ENCODE measurements around the gene OSBPL10.
A peak's percentile ranks its signal among the peaks of the same experiment; 100 is the strongest.

Gene OSBPL10

DNA sequence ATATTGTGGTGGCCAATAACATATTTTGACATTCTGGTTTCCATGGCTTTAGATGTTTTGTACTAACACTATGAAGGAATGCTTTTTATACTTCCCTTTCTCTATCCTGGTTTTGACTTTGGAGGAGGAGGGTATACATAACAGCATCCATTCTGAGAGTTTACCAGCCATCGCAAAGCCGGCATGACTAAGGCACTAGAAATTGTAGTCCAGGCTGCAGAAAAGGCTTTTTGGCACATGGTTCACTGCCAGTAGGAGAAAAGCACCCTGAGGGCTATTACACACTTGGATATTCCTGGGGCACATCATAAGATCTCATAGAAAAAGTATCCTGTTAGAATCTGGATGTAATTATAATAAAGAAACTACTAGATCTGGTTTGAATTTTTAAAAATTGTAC, 346.6 kb downstream of the OSBPL10 start:
- TF ChIP-seq, protein P1, sequence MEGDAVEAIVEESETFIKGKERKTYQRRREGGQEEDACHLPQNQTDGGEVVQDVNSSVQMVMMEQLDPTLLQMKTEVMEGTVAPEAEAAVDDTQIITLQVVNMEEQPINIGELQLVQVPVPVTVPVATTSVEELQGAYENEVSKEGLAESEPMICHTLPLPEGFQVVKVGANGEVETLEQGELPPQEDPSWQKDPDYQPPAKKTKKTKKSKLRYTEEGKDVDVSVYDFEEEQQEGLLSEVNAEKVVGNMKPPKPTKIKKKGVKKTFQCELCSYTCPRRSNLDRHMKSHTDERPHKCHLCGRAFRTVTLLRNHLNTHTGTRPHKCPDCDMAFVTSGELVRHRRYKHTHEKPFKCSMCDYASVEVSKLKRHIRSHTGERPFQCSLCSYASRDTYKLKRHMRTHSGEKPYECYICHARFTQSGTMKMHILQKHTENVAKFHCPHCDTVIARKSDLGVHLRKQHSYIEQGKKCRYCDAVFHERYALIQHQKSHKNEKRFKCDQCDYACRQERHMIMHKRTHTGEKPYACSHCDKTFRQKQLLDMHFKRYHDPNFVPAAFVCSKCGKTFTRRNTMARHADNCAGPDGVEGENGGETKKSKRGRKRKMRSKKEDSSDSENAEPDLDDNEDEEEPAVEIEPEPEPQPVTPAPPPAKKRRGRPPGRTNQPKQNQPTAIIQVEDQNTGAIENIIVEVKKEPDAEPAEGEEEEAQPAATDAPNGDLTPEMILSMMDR (IDR thresholded peaks at IDR 0.05; ENCODE audit: low read depth, low read length), result no peak
- DNase-seq (ENCODE audit: extremely low read depth, low read depth), result peak; percentile 75

DNA sequence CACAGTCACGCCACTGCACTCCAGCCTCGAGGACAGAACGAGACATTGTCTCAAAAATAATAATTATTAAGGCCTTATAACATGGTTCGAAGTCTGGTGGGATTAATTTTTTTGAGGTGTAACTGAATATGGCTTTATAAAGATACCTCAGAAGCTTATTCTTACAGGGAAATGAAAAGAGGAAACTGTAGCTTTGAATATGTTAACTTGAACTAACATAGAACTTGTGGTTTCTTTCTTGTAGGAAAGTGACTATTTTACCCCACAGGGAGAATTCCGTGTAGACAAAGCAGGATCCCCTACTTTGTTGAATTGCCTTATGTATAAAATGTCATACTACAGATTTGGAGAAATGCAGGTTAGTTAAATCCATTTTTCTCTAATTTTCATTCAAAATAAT, 352.0 kb downstream of the OSBPL10 start:
- TF ChIP-seq, protein P1 (IDR thresholded peaks at IDR 0.05; ENCODE audit: low read depth, low read length), result no peak
- DNase-seq (ENCODE audit: extremely low read depth, low read depth), result no peak

DNA sequence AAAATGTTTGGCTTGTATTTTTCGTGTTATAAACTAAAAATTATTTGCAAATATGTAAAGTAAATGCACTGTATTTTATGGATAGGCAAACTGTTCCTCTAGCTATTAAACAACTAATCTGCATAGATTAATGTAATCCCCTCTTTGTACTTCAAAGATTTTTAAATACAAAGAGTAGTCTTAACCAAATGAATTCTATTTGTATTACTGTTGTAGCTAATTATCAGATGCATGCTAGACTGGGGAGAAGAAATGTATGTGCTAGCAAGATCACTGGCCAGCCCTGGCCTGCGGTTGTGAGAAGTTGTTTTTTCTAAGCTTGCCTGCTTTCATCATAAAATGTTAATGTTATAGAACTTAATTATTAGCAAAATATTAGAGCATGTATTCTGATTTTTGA, 355.7 kb downstream of the OSBPL10 start:
- TF ChIP-seq, protein P1 (IDR thresholded peaks at IDR 0.05; ENCODE audit: low read depth, low read length), result no peak
- DNase-seq (ENCODE audit: extremely low read depth, low read depth), result no peak

GRCh38 chr3:31624083-31624709, 356.9 kb downstream of the OSBPL10 start:
- no peak for DNase-seq (ENCODE audit: extremely low read depth, low read depth)
- TF ChIP-seq, protein P1 (IDR thresholded peaks at IDR 0.05; ENCODE audit: low read depth, low read length), result no peak

DNA sequence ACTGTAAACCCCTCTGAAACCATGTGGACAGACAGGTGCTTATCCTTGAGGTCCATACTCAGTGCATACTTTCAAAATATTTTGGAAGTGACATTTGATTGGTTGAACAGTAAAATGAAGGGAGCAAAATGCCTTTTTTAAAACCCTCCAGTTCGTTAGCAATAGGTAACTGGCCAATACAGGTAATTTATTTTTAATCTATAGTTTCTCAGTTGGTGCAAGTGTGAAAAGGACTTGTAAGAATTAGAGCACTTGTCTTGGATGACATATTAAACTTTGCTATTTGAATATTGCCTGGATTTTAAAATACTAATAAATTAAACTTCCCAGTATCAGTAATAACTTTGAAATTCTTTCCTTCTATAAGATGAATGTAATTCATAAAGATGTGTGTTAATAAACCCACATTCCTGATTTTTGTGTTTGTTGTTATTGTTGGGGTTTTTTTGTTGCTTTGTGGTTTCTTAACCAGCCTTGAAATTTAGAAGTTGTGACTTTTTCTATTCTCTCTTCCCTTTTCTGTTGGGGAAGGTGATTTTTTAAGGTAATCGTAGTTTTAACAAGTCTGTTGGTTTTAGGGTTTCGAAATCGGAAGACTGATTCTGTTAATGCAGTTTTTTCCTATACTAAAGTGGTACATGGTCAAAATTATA, 358.3 kb downstream of the OSBPL10 start:
- TF ChIP-seq, protein P1 (IDR thresholded peaks at IDR 0.05; ENCODE audit: low read depth, low read length), result no peak
- no peak for DNase-seq (ENCODE audit: extremely low read depth, low read depth)

GRCh38 chr3:31621314-31621713, 359.7 kb downstream of the OSBPL10 start:
- DNase-seq (ENCODE audit: extremely low read depth, low read depth), result no peak
- TF ChIP-seq, protein P1 (IDR thresholded peaks at IDR 0.05; ENCODE audit: low read depth, low read length), result no peak

DNA sequence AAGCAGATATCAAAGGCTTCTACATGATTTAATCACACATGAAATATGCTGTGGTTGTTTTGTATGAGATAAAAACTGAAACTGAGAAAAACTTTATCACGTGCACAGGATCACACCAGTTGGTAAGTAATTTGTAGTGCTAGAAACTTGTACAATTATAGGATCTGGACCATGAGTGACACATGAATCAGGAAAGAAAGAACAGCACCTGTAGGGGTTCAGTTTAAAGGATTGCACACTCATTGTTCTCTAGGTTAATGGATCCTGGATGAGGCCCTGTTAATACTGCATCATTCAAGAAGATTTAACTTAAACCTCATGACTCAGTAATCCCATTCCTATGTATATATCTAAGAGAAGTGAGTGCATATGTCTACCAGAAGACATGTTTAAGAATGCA, 360.4 kb downstream of the OSBPL10 start:
- no peak for DNase-seq (ENCODE audit: extremely low read depth, low read depth)
- TF ChIP-seq, protein P1 (IDR thresholded peaks at IDR 0.05; ENCODE audit: low read depth, low read length), result no peak

Data from AG09319 (cell line).